CD4-positive, alpha-beta T cell treated with Interleukin-17A for 1 hour (primary cell): ENCODE measurements around the gene KCNQ4.

Experiments used
- DNase-seq: peaks from one replicate; pipeline ENCODE4 v3.0.0-alpha.2; 2020

KCNQ4 gene

GRCh38 chr1:40756523-40756922 is 27.1 kb upstream of the KCNQ4 start:
- no peak for DNase-seq

DNA sequence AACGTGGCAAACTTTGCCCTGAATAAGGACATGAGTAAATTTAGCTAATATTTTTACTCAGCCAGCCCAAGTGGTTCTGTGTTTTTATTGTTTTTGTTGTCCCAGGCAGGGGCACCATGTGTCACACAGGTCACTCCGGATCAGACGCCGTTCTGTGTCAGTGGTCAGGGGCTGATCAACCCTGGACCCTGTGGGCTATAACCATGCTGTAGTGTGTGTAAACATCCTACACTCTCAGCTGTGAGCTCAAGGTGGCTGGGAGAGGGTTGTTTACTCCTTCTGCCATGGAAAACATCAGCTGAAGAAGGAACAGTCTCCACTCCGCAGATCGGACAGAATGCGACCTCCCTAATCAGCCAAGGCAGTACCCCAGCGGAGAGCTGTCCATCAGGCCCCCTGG is 26.5 kb upstream of the KCNQ4 start:
- DNase-seq, result no peak

GRCh38 chr1:40758004-40758403 is 25.6 kb upstream of the KCNQ4 start:
- no peak for DNase-seq

DNA sequence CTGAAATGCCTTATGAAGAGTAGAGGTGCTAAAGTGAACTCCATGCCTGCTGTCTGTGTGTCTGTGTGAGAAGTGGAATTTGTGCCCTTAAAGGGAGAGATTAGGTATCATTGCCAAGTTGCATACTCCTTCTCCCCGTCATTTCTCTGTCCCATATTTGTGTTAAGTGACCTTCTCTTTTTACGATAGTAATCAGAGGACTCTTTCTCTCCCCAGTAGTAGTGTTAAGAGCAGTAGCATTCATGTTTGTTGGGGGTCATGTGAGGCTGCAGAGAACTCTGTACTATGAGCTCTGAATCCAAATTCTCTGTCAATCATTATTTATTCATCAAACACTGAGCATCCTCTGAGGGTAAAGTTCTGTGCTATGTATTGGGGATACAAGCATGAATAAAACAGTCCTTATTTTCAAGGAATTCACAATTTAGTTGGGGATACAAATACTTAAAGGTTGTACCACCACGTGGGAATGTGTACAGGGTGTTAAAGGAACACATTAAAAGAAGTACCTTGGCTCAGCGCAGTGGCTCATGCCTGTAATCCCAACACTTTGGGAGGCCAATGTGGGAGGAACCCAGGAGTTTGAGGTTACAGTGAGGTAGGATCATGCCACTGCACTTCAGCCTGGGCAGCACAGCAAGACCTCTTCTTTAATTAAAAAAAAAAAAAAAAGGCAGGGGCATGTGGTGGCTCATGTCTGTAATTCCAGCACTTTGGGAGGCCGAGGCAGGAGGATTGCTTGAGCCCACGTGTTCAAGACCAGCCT is 24.8 kb upstream of the KCNQ4 start:
- no peak for DNase-seq

DNA sequence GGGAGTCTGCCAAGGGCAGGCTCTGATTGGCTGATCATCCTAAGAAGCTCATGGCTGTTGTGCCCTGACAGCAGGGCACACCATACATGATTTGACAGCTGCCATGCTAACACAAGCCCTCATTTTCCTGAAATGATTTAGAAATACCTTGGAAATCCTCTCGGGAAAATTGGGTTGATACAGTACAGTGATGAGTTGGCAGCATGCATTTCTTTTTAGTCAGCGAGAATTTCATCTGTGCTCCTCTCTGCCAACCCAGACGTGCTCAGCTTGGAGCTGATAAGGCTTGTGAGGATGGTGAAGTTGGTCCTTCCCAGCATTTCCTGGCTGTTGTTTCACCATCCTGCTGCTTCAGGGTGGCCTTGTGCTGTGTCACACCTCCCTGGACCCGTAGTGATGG is 22.6 kb upstream of the KCNQ4 start:
- no peak for DNase-seq

DNA sequence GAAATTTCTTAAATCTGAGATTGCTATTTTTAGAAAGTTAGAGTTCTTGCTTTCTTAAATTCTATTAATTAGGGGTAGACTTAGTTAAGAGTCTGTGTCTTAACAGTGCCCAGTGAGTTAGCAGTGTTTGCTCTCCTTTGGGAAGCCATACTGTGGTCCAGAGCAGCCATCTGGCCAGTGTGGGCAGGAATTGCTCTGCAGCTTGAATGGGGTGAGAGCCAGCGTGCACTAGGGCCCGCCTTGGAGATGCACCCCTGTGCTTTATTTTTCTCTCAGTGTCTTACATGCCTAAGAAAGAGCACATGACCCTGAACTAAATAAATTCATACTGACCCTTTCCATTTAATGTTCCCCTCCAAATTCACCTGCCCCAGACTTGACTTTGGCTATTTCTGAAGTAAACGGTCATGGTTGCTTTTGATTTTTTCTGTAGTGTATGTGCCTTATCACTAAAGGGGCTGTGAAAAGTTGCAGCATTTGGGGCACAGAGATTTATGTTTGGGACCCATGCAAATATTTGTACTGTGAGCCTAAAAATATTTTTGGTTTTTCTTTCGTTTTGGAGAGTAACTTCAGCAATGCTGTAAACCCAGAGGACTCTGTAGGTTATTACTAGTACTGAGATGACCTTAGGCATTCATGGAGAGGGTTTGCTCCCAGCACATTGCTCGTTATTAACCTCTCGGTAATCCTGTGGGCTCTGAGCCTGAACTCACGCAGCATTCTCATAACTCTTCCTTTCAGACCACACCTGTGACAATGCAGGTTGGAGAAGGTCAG is 21.3 kb upstream of the KCNQ4 start:
- DNase-seq, result no peak

- DNase-seq, result peak; percentile 10
Observed at GRCh38 chr1:40763742-40764532, 19.6 kb upstream of the KCNQ4 start.

DNA sequence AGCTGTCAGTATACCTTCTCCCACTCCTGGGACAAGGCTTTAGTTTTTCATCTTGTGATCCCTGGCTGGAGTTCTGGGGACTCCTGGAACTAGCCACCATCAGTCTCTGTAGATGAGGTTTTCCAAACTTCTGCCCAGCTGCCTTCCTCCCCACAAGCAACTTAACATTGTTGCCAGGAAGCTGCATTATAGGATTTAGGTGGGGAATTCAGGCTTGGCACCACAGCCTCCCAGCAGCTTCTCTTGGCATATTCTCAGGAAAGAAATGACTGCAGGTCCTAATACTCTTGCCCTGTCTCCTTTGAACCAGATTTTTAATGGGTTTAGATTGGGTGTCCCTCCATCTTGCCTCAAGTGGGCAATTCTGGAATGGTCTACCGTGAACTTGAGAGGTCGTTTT is 18.6 kb upstream of the KCNQ4 start:
- no peak for DNase-seq

- no peak for DNase-seq
Observed at GRCh38 chr1:40766017-40766416, 17.6 kb upstream of the KCNQ4 start.

GRCh38 chr1:40766560-40766959 is 17.0 kb upstream of the KCNQ4 start:
- no peak for DNase-seq

- no peak for DNase-seq
Observed at GRCh38 chr1:40768146-40768990, 15.2 kb upstream of the KCNQ4 start.

DNA sequence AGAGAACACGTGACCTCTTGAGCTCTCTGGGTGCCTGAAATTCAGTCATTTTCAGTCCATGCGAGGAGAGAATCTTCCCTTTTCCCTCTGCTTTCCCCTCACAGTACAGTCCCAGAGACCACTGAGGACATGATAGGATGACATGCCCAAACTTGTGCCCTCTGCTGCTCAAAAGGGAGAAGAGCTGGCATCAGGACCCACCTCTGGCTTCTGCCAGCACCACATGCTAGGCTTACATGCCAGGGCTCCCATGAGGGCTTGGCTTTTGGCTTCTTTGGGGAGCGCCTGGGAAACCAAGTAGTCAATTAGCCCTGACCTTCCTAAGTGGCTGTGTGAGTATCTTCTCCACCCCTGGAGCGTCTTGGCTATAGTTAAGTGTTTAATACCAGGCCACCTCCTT is 13.8 kb upstream of the KCNQ4 start:
- DNase-seq, result no peak

DNA sequence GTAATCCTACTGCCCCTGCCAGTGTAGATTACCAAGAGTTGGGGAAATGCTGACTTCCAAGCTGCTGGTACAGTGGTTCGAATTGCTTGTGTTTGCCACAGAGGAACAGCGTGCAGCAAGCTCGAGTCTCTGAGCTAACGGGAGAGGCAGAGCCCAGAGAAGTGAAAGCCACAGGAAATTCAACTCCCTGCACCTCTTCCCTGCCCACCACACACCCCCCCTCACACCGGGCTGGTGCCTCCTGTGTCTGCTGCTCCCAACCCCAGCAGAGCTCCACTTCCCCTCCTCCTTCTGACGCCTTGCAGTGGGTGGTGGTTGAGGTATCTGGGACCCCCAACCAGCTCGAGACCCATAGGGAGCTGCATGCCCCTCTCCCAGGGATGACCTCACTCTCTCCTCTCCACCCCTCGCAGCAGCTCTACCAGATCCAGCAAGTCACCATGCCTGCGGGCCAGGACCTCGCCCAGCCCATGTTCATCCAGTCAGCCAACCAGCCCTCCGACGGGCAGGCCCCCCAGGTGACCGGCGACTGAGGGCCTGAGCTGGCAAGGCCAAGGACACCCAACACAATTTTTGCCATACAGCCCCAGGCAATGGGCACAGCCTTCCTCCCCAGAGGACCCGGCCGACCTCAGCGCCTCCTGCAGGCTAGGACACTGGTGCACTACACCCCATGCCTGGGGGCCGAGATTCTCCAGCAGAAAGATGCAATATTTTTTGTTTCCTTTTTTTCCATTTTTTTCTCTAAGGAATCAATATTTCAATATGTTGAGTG is 13.1 kb upstream of the KCNQ4 start:
- DNase-seq, result no peak

- no peak for DNase-seq
Observed at GRCh38 chr1:40772146-40772955, 11.2 kb upstream of the KCNQ4 start.

DNA sequence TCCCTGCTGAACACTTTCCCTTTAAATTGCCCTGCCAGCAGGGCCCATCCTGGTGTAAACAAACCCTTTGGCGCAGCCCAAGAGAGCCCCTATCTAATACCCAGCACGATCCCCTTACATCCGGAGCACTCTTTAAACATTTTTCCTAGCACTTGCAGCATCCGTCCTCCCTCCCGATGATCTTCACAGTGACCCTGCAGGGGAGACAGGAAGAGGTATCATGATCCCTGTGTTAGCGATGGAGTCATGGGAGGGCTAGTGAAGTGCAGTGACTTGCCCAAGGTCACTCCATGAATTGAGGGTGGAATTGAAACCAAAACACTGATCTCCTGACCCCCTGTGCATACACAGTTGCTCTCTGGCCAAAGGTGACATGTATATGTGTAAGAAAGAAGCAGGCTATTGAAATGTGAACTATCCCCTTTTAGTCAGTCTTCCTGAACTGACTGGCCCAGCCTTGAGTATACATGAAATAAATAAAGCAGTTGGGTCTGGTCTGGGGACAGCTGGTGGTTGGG is 9.8 kb upstream of the KCNQ4 start:
- DNase-seq, result no peak

- peak; percentile 64 for DNase-seq
Observed at GRCh38 chr1:40774266-40774998, 9.2 kb upstream of the KCNQ4 start.

GRCh38 chr1:40776236-40777072 is 7.1 kb upstream of the KCNQ4 start:
- no peak for DNase-seq

DNA sequence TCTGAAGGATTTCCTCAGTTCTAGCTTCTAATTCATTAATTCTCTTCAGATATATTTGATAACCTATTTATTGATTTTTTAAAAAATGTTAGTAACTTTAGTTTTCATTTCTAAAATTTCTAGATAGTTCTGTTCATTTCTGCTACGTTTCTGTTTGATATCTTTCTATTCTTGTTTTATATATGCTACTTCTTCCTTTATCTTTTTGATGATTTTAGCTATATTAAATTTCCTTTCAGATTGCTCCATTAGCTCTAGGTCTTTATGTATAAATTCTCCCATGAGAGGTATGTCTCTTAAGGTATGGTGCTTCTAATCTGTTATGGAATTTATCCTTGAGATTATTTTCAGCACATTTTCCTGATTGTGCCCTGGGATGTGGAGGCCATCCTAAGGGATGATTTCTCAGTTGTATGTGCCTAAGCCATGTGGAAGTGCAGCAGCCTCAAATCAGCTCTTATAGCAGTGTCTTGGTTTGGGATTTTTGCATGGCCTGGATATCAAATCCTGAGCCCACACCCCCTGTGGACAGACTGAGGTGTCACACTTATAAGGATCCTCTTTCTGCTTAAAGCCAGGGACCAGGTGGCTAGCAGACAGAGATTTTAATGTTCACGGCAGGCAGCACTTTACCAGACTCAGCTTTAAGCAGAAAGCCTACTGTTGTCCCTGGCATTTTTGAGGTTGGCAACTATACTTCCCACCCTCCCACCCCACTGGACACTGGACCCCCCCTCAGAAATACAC is 6.2 kb upstream of the KCNQ4 start:
- DNase-seq, result no peak
